GM13977 (cell line): ENCODE measurements around the gene C6orf163.
"Not testable (repeated sequence)": the region's sequence is repeated elsewhere in the genome, so short reads cannot be mapped to it uniquely, and the experiment has no call there.

Experiments
- DNase-seq: peaks from one replicate; pipeline ENCODE4 v3.0.0; 2012; ENCODE audit warnings: low spot score
- CTCF ChIP-seq: IDR thresholded peaks from 2 replicates; pipeline ENCODE4 v1.5.1; 2012; ENCODE audit warnings: mild to moderate bottlenecking, control low read depth; ENCODE audit not compliant: insufficient read depth; ENCODE audit errors: extremely low read depth, missing control alignments
- in situ Hi-C: fragments of 300-500 bp; cut with MboI; formaldehyde crosslinking; loops from one replicate; pipeline ENCODE4 v1.12.0; 2022; ENCODE audit warnings: low sequenced_read_pairs, low pct_unique_long_range_greater_than_20kb, mixed read lengths, inconsistent platforms; ENCODE audit not compliant: unreplicated experiment

Gene C6orf163

GRCh38 chr6:87344731-87345130 is at the start of gene C6orf163:
Gene C6orf163, plus strand, starts transcription at chr6:87344813. Its CDS starts 287 bp downstream, at chr6:87345100.
- DNase-seq: no peak
- no peak for TF ChIP-seq CTCF
- in situ Hi-C loops: no loop called here

GRCh38 chr6:87297119-87297518 is 47.5 kb upstream of the C6orf163 start:
- in situ Hi-C loops: no loop called here
- no peak for TF ChIP-seq CTCF
- no peak for DNase-seq

GRCh38 chr6:87301277-87301676 is 43.3 kb upstream of the C6orf163 start:
- in situ Hi-C loops: not testable (repeated sequence)

GRCh38 chr6:87308970-87309369 is 35.6 kb upstream of the C6orf163 start:
- in situ Hi-C loops: no loop called here
- TF ChIP-seq CTCF: no peak
- no peak for DNase-seq

More at GRCh38 chr6:87301277-87301676, 43.3 kb upstream of the C6orf163 start:
- DNase-seq: not testable (repeated sequence)

- DNase-seq: no peak
- in situ Hi-C loops: no loop called here
- TF ChIP-seq CTCF: no peak
These were observed 31.8 kb upstream of the C6orf163 start for GRCh38 chr6:87312860-87313259.

- DNase-seq: no peak
- in situ Hi-C loops: no loop called here
- no peak for TF ChIP-seq CTCF
These were observed 29.5 kb upstream of the C6orf163 start for GRCh38 chr6:87315071-87315470.

- no peak for DNase-seq
- in situ Hi-C loops: no loop called here
- TF ChIP-seq CTCF: no peak
These were observed 25.2 kb upstream of the C6orf163 start for GRCh38 chr6:87319271-87319987.
